GM12872 (cell line): ENCODE data around the gene CDC20.

Experiments used
- TF ChIP-seq, protein P1 (sequence below): IDR thresholded peaks from 3 replicates; pipeline ENCODE4 v1.5.1; 2011; ENCODE audit warnings: low read depth, mild to moderate bottlenecking, low read length, moderate library complexity; ENCODE audit not compliant: insufficient read depth

Gene CDC20

DNA sequence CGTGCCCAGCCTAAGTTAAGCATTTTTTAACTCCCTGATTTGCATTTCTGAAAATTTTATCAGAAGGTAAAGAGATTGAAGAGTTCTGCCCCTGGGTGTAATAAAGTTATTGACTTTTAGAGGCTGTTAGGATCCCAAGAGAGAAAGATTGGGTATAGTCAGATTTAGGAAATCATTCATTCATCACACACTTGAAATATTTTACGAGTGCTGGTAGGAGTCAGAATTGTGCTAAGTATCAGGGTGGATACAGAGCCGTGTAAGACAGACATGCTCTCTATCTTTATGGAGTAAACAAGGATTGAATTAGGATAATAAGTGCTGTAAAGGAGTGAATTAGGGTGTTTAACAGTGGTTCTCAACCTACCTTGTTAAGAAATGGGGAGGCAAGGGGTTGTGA is 33.9 kb downstream of the CDC20 start:
- TF ChIP-seq, protein P1, sequence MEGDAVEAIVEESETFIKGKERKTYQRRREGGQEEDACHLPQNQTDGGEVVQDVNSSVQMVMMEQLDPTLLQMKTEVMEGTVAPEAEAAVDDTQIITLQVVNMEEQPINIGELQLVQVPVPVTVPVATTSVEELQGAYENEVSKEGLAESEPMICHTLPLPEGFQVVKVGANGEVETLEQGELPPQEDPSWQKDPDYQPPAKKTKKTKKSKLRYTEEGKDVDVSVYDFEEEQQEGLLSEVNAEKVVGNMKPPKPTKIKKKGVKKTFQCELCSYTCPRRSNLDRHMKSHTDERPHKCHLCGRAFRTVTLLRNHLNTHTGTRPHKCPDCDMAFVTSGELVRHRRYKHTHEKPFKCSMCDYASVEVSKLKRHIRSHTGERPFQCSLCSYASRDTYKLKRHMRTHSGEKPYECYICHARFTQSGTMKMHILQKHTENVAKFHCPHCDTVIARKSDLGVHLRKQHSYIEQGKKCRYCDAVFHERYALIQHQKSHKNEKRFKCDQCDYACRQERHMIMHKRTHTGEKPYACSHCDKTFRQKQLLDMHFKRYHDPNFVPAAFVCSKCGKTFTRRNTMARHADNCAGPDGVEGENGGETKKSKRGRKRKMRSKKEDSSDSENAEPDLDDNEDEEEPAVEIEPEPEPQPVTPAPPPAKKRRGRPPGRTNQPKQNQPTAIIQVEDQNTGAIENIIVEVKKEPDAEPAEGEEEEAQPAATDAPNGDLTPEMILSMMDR = no peak

DNA sequence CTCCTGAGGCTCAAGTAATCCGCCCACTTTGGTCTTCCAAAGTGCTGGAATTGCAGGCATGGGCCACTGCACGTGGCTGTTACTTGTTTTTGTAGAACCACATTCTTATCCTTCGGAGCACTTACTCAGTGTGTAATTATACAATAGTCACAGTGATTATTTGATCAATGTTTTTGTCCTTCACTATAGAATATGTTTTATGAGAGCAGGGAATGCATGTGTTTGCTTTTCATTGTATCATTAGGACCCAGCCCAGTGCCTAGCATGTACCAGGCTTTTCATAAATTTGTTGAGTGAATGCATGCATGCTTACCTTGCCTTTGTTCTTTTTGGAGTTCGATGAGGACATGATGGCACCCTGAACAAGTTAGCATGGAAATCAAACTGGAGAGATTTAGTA is 36.7 kb downstream of the CDC20 start:
- TF ChIP-seq, protein P1 = no peak

DNA sequence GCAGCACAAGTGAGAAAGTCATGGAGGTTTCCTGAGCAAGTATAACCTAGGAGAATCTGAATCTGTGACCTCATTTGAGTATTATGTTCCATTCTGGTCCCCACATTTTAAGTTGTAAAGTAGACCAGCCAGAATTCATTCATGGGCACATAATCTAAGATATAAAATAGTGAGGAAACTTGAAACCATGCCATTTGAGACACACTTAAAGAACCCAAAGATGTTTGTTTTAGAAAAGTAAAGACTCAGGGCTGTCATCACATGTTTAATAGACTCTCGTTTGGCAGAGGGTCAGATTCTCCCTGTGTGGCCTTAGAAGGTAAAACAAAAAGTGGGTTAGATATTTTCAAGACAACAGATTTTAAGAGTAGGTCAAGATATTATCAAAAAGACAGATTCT is 37.3 kb downstream of the CDC20 start:
- TF ChIP-seq, protein P1 = no peak

DNA sequence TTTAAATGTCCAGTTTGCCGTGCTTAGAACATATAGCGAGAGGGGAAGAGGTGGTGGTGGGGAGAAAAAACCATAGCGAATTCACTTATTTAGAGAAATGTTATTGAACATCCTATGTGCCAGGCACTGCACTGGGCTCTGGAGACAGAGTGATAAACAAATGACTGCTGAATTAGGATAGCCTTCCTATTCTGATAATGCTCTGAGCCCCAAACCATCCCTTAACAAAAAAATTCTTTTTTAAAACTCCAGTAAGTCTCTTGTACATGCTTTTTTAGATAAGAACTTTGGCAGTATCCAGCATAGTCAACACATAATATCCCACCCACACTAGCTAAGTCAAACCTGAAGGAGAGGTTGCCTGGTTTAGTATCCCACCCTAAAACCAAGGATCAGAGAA is 39.4 kb downstream of the CDC20 start:
- TF ChIP-seq, protein P1 = no peak

DNA sequence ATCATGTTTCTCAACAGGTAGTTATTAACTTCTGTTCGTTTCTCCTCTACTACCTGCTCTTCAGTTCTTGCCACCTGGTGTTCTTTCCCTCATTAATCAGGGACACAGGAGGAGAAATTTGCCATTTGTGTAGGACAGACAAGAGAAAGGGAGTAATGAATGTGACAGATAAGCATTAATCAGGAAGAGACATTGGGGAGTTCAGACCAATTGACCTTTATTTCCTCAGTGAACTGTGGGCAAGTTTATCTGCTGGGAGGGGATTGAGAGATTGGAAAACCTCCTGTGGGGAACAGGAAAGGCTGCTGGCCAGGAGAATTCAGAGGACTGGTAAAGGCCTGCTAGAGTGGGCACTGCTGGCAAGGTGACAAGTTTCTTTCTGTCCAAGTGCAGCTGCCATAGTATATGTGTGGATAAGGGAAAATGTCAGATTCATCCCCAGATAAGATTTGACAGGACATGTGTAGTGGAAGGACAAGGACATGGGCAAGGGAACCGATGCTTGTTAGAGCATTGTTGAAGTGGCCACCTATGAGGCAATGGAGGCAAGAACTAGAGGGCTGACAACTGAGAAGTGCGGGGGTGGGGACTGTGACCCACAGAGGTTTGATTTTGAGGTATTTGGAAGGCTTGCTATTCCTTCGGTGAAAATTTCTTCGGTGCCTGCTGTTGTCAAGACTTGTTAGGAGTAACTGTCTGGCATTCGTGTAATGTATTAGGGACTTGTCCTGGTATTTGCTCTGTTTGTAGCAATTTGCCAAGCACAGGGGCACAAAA is 43.5 kb downstream of the CDC20 start:
- TF ChIP-seq, protein P1 = no peak

DNA sequence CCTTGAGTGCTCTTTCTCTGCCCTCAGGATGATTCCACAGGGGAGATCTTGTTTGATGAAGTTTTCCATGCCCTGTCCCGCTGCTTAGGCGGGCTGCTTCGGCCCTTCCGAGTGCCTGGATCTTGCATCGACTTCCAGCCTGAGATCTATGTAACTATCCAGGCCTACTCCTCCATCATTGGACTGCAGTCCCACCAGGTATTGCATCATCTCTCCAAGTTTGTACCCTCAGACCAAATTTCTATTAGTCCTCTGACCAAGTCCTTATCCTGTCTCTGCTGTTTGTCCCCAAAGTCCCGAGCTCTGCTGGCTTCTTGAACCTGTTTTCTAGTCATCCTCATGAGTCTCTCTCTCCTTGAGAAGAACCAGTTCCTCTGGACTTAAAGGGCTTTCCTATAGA is 45.6 kb downstream of the CDC20 start:
- TF ChIP-seq, protein P1 = no peak

DNA sequence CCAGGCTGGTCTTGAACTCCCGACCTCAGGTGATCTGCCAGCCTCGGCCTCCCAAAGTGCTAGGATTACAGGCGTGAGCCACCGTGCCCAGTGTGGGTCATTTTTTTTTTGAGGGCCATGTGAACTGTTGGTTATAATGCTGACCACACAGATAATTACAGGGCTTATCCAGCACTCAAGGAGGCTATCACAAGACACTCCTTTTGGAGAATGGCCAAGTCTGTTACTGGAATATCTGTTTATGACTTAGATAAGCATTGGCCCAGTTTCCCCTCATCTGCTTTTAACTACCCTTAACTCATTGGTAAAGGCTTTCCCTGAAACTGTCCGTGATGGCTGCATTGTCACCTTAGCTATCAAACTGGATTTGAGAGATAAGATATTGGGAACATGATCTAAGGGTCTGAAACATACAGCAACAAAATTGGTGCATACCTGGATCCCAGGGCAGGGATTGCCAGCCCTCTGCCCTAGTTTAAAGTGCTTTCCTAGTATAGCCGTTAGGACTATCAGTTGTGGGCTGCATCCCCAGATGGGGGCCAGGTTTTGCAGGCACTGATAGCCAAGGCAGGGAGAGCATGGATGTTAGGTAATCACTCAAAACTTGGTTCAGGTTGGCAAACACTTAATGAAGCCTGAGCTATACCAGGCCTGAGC is 46.6 kb downstream of the CDC20 start:
- TF ChIP-seq, protein P1 = no peak
